SK-N-MC (cell line): ENCODE data around the gene MYO1D.
"Not testable (repeated sequence)": the region's sequence is repeated elsewhere in the genome, so short reads cannot be mapped to it uniquely, and the experiment has no call there.

ENCODE experiments used
- DNase-seq: peaks from one replicate; pipeline ENCODE4 v3.0.0-alpha.2; 2011; ENCODE audit warnings: low read depth, low spot score
- H3K27ac ChIP-seq: fragments of 200-600 bp; sonication (generic); 2 replicates; pipeline ENCODE4 v1.5.1; 2016; ENCODE audit warnings: mixed run types
- H3K36me3 ChIP-seq: fragments of 200-600 bp; sonication (generic); 2 replicates; pipeline ENCODE4 v1.6.1; 2017; ENCODE audit warnings: antibody characterized with exemption, low read length, mixed read lengths; ENCODE audit not compliant: insufficient read depth
- H3K4me3 ChIP-seq: fragments of 200-600 bp; sonication (generic); 2 replicates; pipeline ENCODE4 v1.5.1; 2016
- H3K9ac ChIP-seq: fragments of 200-600 bp; sonication (generic); 2 replicates; pipeline ENCODE4 v1.8.0; 2017; ENCODE audit warnings: mixed run types, mixed read lengths; ENCODE audit not compliant: insufficient read length
- H3K9me3 ChIP-seq: fragments of 200-600 bp; sonication (generic); 2 replicates; pipeline ENCODE4 v1.6.1; 2017; ENCODE audit warnings: low read depth, mild to moderate bottlenecking, antibody characterized with exemption, low read length, moderate library complexity, mixed read lengths
- EZH2 ChIP-seq: fragments of 200-600 bp; sonication (generic); IDR thresholded peaks from one replicate; pipeline ENCODE4 v1.6.1; 2017; ENCODE audit warnings: antibody characterized with exemption
- FOXP2 ChIP-seq: optimal IDR thresholded peaks from 2 replicates; pipeline ENCODE3; 2011; ENCODE audit warnings: mild to moderate bottlenecking, moderate library complexity; ENCODE audit not compliant: insufficient read depth; ENCODE audit errors: extremely low read length, control extremely low read depth
- POLR2AphosphoS5 ChIP-seq: IDR thresholded peaks from 2 replicates; pipeline ENCODE4 v1.6.1; 2012; ENCODE audit warnings: mild to moderate bottlenecking, low read depth, low read length, borderline replicate concordance

Gene MYO1D

DNA sequence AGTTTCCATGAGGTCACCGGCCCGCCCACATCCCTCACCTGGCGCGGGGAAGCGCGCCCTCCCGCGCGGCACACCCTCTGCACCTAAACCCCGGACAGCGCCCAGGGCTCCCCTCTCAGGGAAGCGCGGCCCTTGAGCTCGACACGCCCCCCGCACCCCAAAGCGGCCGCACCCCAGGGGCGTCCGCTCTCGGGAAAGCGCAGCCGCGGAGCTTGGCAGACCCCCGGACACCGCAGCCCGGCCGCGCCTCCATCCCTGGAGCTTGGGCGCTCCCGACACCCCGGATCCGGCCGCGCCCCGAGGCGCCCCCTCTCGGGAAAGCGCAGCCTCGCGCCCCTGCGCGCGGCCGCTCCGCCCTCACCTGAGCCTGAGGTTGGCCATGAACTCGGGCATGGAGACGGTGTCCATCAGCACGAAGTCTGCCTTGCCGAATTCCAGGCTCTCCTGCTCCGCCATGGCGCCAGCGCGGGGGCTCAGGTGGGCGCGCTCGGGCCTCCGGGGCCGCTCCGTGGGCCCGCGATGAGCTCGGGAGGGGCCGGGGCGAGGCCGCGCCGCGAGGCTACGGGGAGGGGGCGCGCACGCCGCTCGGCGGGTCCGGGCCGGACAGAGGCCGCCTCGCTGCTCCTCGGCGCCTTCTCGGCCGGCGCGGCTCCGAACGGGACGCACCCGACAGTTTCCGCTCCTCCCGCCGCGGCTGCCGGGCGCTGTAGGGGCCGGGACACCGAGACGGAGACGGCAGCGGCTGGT is at the start of gene MYO1D:
Gene MYO1D (minus strand): TSS at position 708 of the 747 bp plus-strand sequence. CDS start 252 bp downstream, at position 456.
- no peaks in the 10 kb centered on the region for H3K36me3 ChIP-seq
- H3K4me3 ChIP-seq: peak within 1 kb of the TSS; percentile 93
- TF ChIP-seq FOXP2: no peak
- no peak for TF ChIP-seq POLR2AphosphoS5
- no peak for TF ChIP-seq EZH2
- DNase-seq: no peak
- peak within 1 kb of the TSS; percentile 57; the same call in 1 of the 2 replicates for H3K27ac ChIP-seq
- H3K9ac ChIP-seq: peak within 1 kb of the TSS; percentile 82
- no peaks in the 10 kb centered on the region for H3K9me3 ChIP-seq

GRCh38 chr17:32926183-32926582 is 49.3 kb upstream of the MYO1D start:
- no peak overlapping the region for H3K4me3 ChIP-seq
- H3K36me3 ChIP-seq: peaks cover 3% of the 10 kb centered on the region
- H3K9ac ChIP-seq: no peak overlapping the region
- no peak for DNase-seq
- TF ChIP-seq FOXP2 (no peak), POLR2AphosphoS5 (no peak), EZH2 (no peak)
- H3K9me3 ChIP-seq: no peaks in the 10 kb centered on the region
- no peak overlapping the region for H3K27ac ChIP-seq

- H3K9me3 ChIP-seq, DNase-seq, H3K4me3 ChIP-seq, H3K36me3 ChIP-seq, H3K9ac ChIP-seq: not testable (repeated sequence)
- H3K27ac ChIP-seq: 0 out of 2 replicates have a peak overlapping the region, but pooled peaks have one; percentile 40
These were observed 47.0 kb upstream of the MYO1D start for GRCh38 chr17:32923905-32924304.

DNA sequence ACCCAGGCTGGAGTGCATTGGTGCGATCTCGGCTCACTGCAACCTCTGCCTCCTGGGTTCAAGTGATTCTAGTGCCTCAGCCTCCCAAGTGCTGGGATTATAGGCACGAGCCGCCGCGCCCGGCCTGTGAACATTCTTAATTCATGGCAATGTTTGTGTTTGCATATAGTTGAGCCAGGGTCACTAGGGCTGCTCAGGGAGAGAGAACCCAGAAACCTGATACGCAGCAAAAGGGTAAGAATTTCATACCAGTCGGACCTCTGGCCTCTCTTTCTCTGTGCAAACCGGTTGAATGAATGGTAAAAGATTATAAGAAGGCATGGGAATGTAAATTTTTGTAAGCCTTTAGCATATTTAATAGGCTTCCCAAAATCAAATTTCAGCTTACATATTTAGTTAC is 44.1 kb upstream of the MYO1D start:
- no peak overlapping the region for H3K9ac ChIP-seq
- TF ChIP-seq EZH2 (no peak), POLR2AphosphoS5 (no peak), FOXP2 (no peak)

GRCh38 chr17:32920293-32920692 is 43.4 kb upstream of the MYO1D start:
- TF ChIP-seq POLR2AphosphoS5: no peak; the same call in 1 of the 2 replicates
- no peak for TF ChIP-seq EZH2
- TF ChIP-seq FOXP2: no peak
- no peak overlapping the region for H3K4me3 ChIP-seq
- 0 out of 2 replicates have a peak overlapping the region, but pooled peaks have one; percentile 50 for H3K27ac ChIP-seq
- H3K9me3 ChIP-seq: no peaks in the 10 kb centered on the region
- H3K9ac ChIP-seq: no peak overlapping the region
- DNase-seq: no peak
- H3K36me3 ChIP-seq: no peaks in the 10 kb centered on the region

More for the DNA sequence above, 44.1 kb upstream of the MYO1D start:
- no peak for DNase-seq
- no peaks in the 10 kb centered on the region for H3K9me3 ChIP-seq
- H3K27ac ChIP-seq: 0 out of 2 replicates have a peak overlapping the region, but pooled peaks have one; percentile 50
- no peaks in the 10 kb centered on the region for H3K36me3 ChIP-seq
- no peak overlapping the region for H3K4me3 ChIP-seq

DNA sequence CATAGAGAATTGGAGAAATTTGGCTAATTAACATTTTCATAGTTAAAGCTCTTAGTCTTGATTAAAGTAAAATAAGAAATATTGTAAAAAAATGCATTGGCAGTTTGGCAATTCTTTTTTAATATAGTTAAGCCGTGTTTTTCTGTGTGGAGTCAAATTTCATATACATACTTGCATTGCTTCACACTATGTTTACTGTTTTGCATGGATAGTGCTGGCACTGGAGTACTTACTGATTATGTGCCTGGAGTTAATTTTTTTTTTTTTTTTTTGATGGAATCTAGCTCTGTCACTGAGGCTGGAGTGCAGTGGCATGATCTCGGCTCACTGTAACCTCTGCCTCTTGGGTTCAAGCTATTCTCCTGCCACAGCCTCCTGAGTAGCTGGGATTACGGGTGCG is 43.0 kb upstream of the MYO1D start:
- H3K27ac ChIP-seq, H3K4me3 ChIP-seq, H3K36me3 ChIP-seq, H3K9ac ChIP-seq, H3K9me3 ChIP-seq, DNase-seq: not testable (repeated sequence)

DNA sequence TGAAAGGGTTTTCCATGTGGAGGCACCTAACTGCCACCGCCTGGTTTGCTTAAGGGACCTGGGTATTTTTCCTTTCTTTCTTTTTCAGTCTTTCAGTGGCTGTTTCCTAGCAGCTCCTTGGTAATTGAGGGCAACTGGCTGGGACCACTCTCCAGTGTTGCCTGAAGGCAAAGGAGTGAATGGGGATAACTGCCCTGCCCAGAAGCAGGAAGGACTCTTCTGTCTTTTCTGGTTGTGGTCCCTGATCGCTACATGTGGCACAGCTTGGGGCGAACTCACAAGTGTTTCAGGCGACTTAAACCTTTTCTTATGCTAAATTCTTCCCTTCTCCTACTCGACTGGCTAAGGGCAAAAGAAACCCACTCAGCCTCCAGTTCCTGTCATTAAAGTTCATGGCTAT is 40.9 kb upstream of the MYO1D start:
- Histone ChIP-seq H3K27ac (no peak overlapping the region), H3K36me3 (no peaks in the 10 kb centered on the region), H3K9ac (no peak overlapping the region), H3K4me3 (no peak overlapping the region), H3K9me3 (no peaks in the 10 kb centered on the region)
- TF ChIP-seq FOXP2 (no peak), EZH2 (no peak), POLR2AphosphoS5 (no peak)
- DNase-seq: no peak

DNA sequence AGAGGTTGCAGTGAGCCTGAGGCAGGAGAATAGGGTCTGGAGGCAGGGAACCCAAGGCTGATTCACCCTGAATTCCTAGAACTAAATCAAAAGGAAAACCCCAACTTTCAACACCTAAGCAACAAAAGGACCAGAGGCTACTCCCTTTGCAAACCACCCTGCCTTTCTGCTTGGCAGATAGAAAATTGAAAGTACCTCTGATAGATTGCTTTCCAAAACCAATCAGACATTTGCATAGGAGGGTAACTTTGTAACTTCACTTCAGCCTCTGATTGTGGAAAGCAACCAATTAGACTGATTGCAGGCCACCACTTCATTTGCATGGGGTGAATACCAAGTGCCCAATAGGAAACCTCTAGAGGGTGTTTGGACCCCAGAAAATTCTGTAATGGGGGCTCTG is 40.2 kb upstream of the MYO1D start:
- H3K36me3 ChIP-seq: no peaks in the 10 kb centered on the region
- no peak overlapping the region for H3K9ac ChIP-seq
- H3K9me3 ChIP-seq: no peaks in the 10 kb centered on the region
- H3K4me3 ChIP-seq: no peak overlapping the region
- H3K27ac ChIP-seq: no peak overlapping the region
- DNase-seq: no peak
- TF ChIP-seq EZH2 (no peak), FOXP2 (no peak), POLR2AphosphoS5 (no peak)

DNA sequence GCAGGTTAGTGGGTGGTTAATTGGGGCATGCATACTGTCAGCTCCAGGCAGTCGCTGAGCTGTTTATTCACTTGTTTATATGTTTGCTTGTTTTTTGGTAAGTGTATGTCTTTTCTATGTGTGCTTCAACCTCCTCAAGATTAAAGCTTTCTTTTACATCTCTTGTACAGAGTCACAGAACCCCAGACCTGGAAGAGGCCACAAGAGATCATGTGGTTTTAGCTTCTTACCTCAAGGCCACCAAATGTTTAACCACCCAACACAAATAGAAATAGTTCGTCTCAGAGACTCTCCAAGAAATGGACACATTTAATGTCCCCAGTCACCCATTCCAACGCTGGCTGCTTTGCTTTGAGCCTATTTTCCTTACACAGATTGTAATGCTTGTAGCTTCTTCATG is 39.2 kb upstream of the MYO1D start:
- DNase-seq: no peak
- Histone ChIP-seq H3K9ac (no peak overlapping the region), H3K36me3 (no peaks in the 10 kb centered on the region), H3K9me3 (no peaks in the 10 kb centered on the region), H3K27ac (no peak overlapping the region), H3K4me3 (no peak overlapping the region)
- TF ChIP-seq FOXP2 (no peak), EZH2 (no peak), POLR2AphosphoS5 (no peak)
